GM19023 (cell line): Measurements from ENCODE around the gene RALGPS1.

ENCODE experiments used
- ATAC-seq: cut with Tn5 transposase; IDR thresholded peaks from one replicate; pipeline ENCODE4 v1.9.1; 2021; ENCODE audit warnings: mild to moderate bottlenecking, moderate library complexity; ENCODE audit not compliant: unreplicated experiment

Gene RALGPS1

GRCh38 chr9:126953041-126953809 is 38.6 kb downstream of the RALGPS1 start:
- no peak for ATAC-seq

- ATAC-seq: no peak
Measured at GRCh38 chr9:126955811-126956210, 41.2 kb downstream of the RALGPS1 start.

- ATAC-seq: no peak
Measured at GRCh38 chr9:126956917-126957686, 42.5 kb downstream of the RALGPS1 start.

- no peak for ATAC-seq
Measured at GRCh38 chr9:126957687-126958053, 43.1 kb downstream of the RALGPS1 start.

GRCh38 chr9:126959336-126959735 is 44.8 kb downstream of the RALGPS1 start:
- ATAC-seq: no peak

GRCh38 chr9:126959917-126960316 is 45.3 kb downstream of the RALGPS1 start:
- ATAC-seq: no peak

GRCh38 chr9:126962336-126962735 is 47.8 kb downstream of the RALGPS1 start:
- ATAC-seq: no peak

- ATAC-seq: no peak
Measured at GRCh38 chr9:126965077-126965476, 50.5 kb downstream of the RALGPS1 start.

GRCh38 chr9:126965541-126966428 is 51.2 kb downstream of the RALGPS1 start:
- no peak for ATAC-seq

- ATAC-seq: no peak
Measured at GRCh38 chr9:126971261-126971660, 56.7 kb downstream of the RALGPS1 start.

- ATAC-seq: no peak
Measured at GRCh38 chr9:126973651-126974529, 59.3 kb downstream of the RALGPS1 start.

GRCh38 chr9:126974594-126974993 is 60.0 kb downstream of the RALGPS1 start:
- ATAC-seq: no peak

GRCh38 chr9:126975327-126976220 is 61.0 kb downstream of the RALGPS1 start:
- ATAC-seq: no peak

GRCh38 chr9:126979461-126979860 is 64.9 kb downstream of the RALGPS1 start:
- no peak for ATAC-seq

- ATAC-seq: no peak
Measured at GRCh38 chr9:126980231-126980630, 65.6 kb downstream of the RALGPS1 start.

- ATAC-seq: no peak
Measured at GRCh38 chr9:126981218-126981617, 66.6 kb downstream of the RALGPS1 start.

GRCh38 chr9:126982215-126983002 is 67.8 kb downstream of the RALGPS1 start:
- no peak for ATAC-seq

- no peak for ATAC-seq
Measured at GRCh38 chr9:126983767-126984166, 69.2 kb downstream of the RALGPS1 start.

GRCh38 chr9:126984969-126985368 is 70.4 kb downstream of the RALGPS1 start:
- ATAC-seq: no peak
